A549 (cell line): ENCODE measurements around the gene FBXL13. TPM values are rescaled to one million over a fixed set of nuclear protein-coding genes. Genes with fewer than 3 reads are reported as not detected.

ENCODE experiments used
- ATAC-seq, 2 experiments: fragments of 200-7000 bp in 1 of 2; fragments of >200 bp in 1 of 2; cut with Nextera tagmentation in 1 of 2; cut with Tn5 transposase in 1 of 2; 3 replicates each; pipeline versions ENCODE4 v1.8.0 to v1.9.1; 2018 to 2020; ENCODE audit warnings: mild to moderate bottlenecking in 1 of 2, moderate library complexity in 1 of 2
- CTCF ChIA-PET: fragments of 300-600 bp; sonication (Branson Sonifier 250); formaldehyde crosslinking; extraction: SDS; loops from one replicate; lab custom pipeline; 2021; ENCODE audit warnings: antibody characterized with exemption, inconsistent platforms; lab: Yijun Ruan, JAX
- POLR2A ChIA-PET: fragments of 350-600 bp; formaldehyde crosslinking; extraction: SDS; loops from one replicate; lab custom pipeline; 2021; ENCODE audit warnings: antibody characterized with exemption, inconsistent platforms; lab: Yijun Ruan, JAX
- DNase-seq, 2 experiments: peaks; one replicate each; pipeline versions ENCODE4 v3.0.0 to v3.0.0-alpha.2; 2011 to 2016; ENCODE audit warnings: low read depth in 1 of 2, low spot score in 1 of 2
- FAIRE-seq: peaks from 2 replicates; lab custom pipeline; 2011; peaks lifted over from hg19 to GRCh38; lab: Jason Lieb, UNC
- H3K27ac ChIP-seq, 2 experiments: fragments of >200 bp; sonication (Bioruptor Twin); formaldehyde crosslinking; 3 replicates each; pipeline ENCODE4 v1.5.1; 2016 to 2017
- H3K4me1 ChIP-seq: fragments of >200 bp; sonication (Bioruptor Twin); formaldehyde crosslinking; 3 replicates; pipeline ENCODE4 v1.6.1; 2016
- H3K4me2 ChIP-seq: fragments of >200 bp; sonication (Bioruptor Twin); formaldehyde crosslinking; 3 replicates; pipeline ENCODE4 v1.6.1; 2016
- H3K4me3 ChIP-seq: fragments of >200 bp; sonication (Bioruptor Twin); formaldehyde crosslinking; 3 replicates; pipeline ENCODE4 v1.5.1; 2016
- H3K9me3 ChIP-seq: fragments of >200 bp; sonication (Bioruptor Twin); formaldehyde crosslinking; 3 replicates; pipeline ENCODE4 v1.6.1; 2016
- ATOH8 ChIP-seq: fragments of 250-450 bp; sonication (Bioruptor Pico); IDR thresholded peaks from 2 replicates; pipeline ENCODE4 v1.5.0; 2020; ENCODE audit warnings: low read depth, mild to moderate bottlenecking, moderate library complexity
- BCL3 ChIP-seq: fragments of >200 bp; sonication (Bioruptor Twin); formaldehyde crosslinking; IDR thresholded peaks from 3 replicates; pipeline ENCODE4 v1.6.1; 2016
- CBX8 ChIP-seq: fragments of 200-600 bp; sonication (generic); IDR thresholded peaks from 2 replicates; pipeline ENCODE4 v1.6.1; 2016
- EHF ChIP-seq: fragments of 250-450 bp; sonication (Bioruptor Pico); IDR thresholded peaks from 2 replicates; pipeline ENCODE4 v1.5.0; 2020; ENCODE audit warnings: mild to moderate bottlenecking
- HMGXB4 ChIP-seq: fragments of 250-450 bp; sonication (Bioruptor Pico); IDR thresholded peaks from 2 replicates; pipeline ENCODE4 v1.5.0; 2021; ENCODE audit warnings: mild to moderate bottlenecking, moderate library complexity, borderline replicate concordance
- HOXB13 ChIP-seq: fragments of 250-450 bp; sonication (Bioruptor Pico); IDR thresholded peaks from 2 replicates; pipeline ENCODE4 v1.5.0; 2020; ENCODE audit warnings: low read depth, mild to moderate bottlenecking, moderate library complexity
- HOXB5 ChIP-seq: fragments of 250-450 bp; sonication (Bioruptor Pico); IDR thresholded peaks from 2 replicates; pipeline ENCODE4 v1.5.0; 2020; ENCODE audit warnings: mild to moderate bottlenecking, moderate library complexity
- JUN ChIP-seq, 2 experiments: fragments of >200 bp; sonication (Bioruptor Twin); formaldehyde crosslinking; IDR thresholded peaks; 2 replicates in 1 of 2; 3 replicates in 1 of 2; pipeline ENCODE4 v1.6.1; 2016 to 2017
- JUNB ChIP-seq: fragments of >200 bp; sonication (Bioruptor Twin); formaldehyde crosslinking; IDR thresholded peaks from 2 replicates; pipeline ENCODE4 v1.6.1; 2016
- KDM5A ChIP-seq: fragments of 200-600 bp; sonication (generic); IDR thresholded peaks from 2 replicates; pipeline ENCODE4 v1.6.1; 2016; ENCODE audit warnings: antibody characterized with exemption, mild to moderate bottlenecking
- MAFK ChIP-seq: fragments of 450-650 bp; IDR thresholded peaks from 2 replicates; pipeline ENCODE4 v1.6.1; 2014; ENCODE audit not compliant: partially characterized antibody
- NR3C1 ChIP-seq: fragments of >200 bp; sonication (Bioruptor Twin); formaldehyde crosslinking; IDR thresholded peaks from 3 replicates; pipeline ENCODE4 v1.6.1; 2017
- POLR2AphosphoS2 ChIP-seq: conservative IDR thresholded peaks from 2 replicates; pipeline ENCODE4 v1.6.1; 2012; ENCODE audit warnings: low read length, improper control_type of control experiment, inconsistent platforms
- RAD21 ChIP-seq, 2 experiments: fragments of >200 bp in 1 of 2; sonication (Bioruptor Twin) in 1 of 2; formaldehyde crosslinking in 1 of 2; IDR thresholded peaks in 1 of 2; conservative IDR thresholded peaks in 1 of 2; 2 replicates in 1 of 2; 3 replicates in 1 of 2; pipeline ENCODE4 v1.6.1; 2012 to 2018; ENCODE audit warnings: inconsistent platforms in 1 of 2
- RARB ChIP-seq: fragments of 250-450 bp; sonication (Bioruptor Pico); IDR thresholded peaks from 2 replicates; pipeline ENCODE4 v1.8.0; 2021; ENCODE audit warnings: mild to moderate bottlenecking, moderate library complexity
- RNF2 ChIP-seq: fragments of 200-600 bp; sonication (generic); IDR thresholded peaks from 2 replicates; pipeline ENCODE4 v1.6.1; 2016; ENCODE audit warnings: low read depth, mild to moderate bottlenecking, antibody characterized with exemption, moderate library complexity, borderline replicate concordance
- SREBF2 ChIP-seq: fragments of 450-650 bp; IDR thresholded peaks from 2 replicates; pipeline ENCODE4 v1.6.1; 2014; ENCODE audit warnings: mild to moderate bottlenecking, moderate library complexity
- TFCP2L1 ChIP-seq: fragments of 250-450 bp; sonication (Bioruptor Pico); IDR thresholded peaks from 2 replicates; pipeline ENCODE4 v1.5.0; 2021; ENCODE audit warnings: mild to moderate bottlenecking
- TP53 ChIP-seq: fragments of 250-450 bp; sonication (Bioruptor Pico); IDR thresholded peaks from 2 replicates; pipeline ENCODE4 v1.5.0; 2021; ENCODE audit warnings: mild to moderate bottlenecking, moderate library complexity
- ZSCAN20 ChIP-seq: fragments of 250-450 bp; sonication (Bioruptor Pico); IDR thresholded peaks from 2 replicates; pipeline ENCODE4 v1.8.0; 2022; ENCODE audit warnings: mild to moderate bottlenecking, moderate library complexity
- WGBS: methylation state at CpG from one replicate; pipeline ENCODE4 v1.1.6; 2017; ENCODE audit errors: missing lambda C conversion rate; 5-methylcytosine and 5-hydroxymethylcytosine counted together
- polyA plus RNA-seq, 4 experiments: library from polyadenylated mRNA; depleted of rRNA in 3 of 4; stranded (reverse); fragments of >200 nt; fragmentation: RNase III in 1 of 4; extraction: RNeasy Plus Mini Kit Qiagen cat#74134 plus additional on column Dnase treatment in 1 of 4; gene quantifications; 2 replicates in 3 of 4; 3 replicates in 1 of 4; pipeline ENCODE4 v1.2.3, GENCODE V29; 2011 to 2017

FBXL13 gene
- polyA plus RNA-seq, 2 of the 4 experiments (the other 2 are of a cell fraction), result 0.45 to 0.70 TPM

- no peak for DNase-seq
- H3K4me3 ChIP-seq, result no peak overlapping the region
- no peak for ATAC-seq
- no peak for FAIRE-seq
- ChIA-PET CTCF (no interaction called here), POLR2A (no interaction called here)
- 99% methylated on average over 5 of the region's 8 CpGs for WGBS
- TF ChIP-seq RAD21 (conservative IDR thresholded peaks at IDR 0.05 in 1 of 2, IDR thresholded peaks at IDR 0.05 in 1 of 2), result no peak
- no peak for TF ChIP-seq JUN (IDR thresholded peaks at IDR 0.05)
- TF ChIP-seq RNF2, result no peak
- TF ChIP-seq CBX8, result no peak
- no peak for TF ChIP-seq JUNB
- TF ChIP-seq RARB, result no peak
- no peak for TF ChIP-seq ZSCAN20 (CRISPR knock-in tag)
- no peak for TF ChIP-seq TFCP2L1
- TF ChIP-seq HMGXB4 (CRISPR knock-in tag), result no peak
- no peak overlapping the region for H3K27ac ChIP-seq
- peaks cover 11% of the 10 kb centered on the region for H3K9me3 ChIP-seq
- H3K4me2 ChIP-seq, result no peak overlapping the region
- 0 out of 3 replicates have a peak, but pooled peaks cover 3% of the 10 kb centered on the region for H3K4me1 ChIP-seq
Observed at GRCh38 chr7:102975854-102976253, 98.7 kb downstream of the FBXL13 start.

- POLR2A ChIA-PET, result no interaction called here
Observed at GRCh38 chr7:102974366-102975236, 100.0 kb downstream of the FBXL13 start.

GRCh38 chr7:102973096-102973802 is 101.3 kb downstream of the FBXL13 start:
- Histone ChIP-seq H3K4me1 (no peaks in the 10 kb centered on the region), H3K4me2 (no peak overlapping the region), H3K4me3 (no peak overlapping the region), H3K9me3 (no peaks in the 10 kb centered on the region), H3K27ac (peak overlapping the region in 1 of 2 experiments; percentile 52; a peak in 3 of 6 replicates)
- DNase-seq (peak in 1 of 2 experiments; percentile 36), ATAC-seq (no peak), FAIRE-seq (no peak)
- TF ChIP-seq MAFK (peak; percentile 38), NR3C1 (no peak)
- ChIA-PET CTCF (no interaction called here), POLR2A (no interaction called here)
- 90% methylated on average over 23 of the region's 23 CpGs for WGBS

More at GRCh38 chr7:102974366-102975236, 100.0 kb downstream of the FBXL13 start:
- CTCF ChIA-PET, result no interaction called here
- H3K4me3 ChIP-seq, result no peak overlapping the region
- FAIRE-seq, result no peak
- peak in 1 of 2 experiments; percentile 56; a peak in 3 of 6 replicates for ATAC-seq
- 93% methylated on average over 15 of the region's 15 CpGs for WGBS
- TF ChIP-seq RAD21 (conservative IDR thresholded peaks at IDR 0.05 in 1 of 2, IDR thresholded peaks at IDR 0.05 in 1 of 2), result peak in 1 of 2 experiments; percentile 50; a peak in 3 of 5 replicates
- no peak for TF ChIP-seq TP53 (CRISPR knock-in tag)
- no peak overlapping the region for H3K27ac ChIP-seq
- peaks cover 9% of the 10 kb centered on the region for H3K9me3 ChIP-seq
- no peak overlapping the region for H3K4me2 ChIP-seq
- DNase-seq, result no peak
- H3K4me1 ChIP-seq, result 0 out of 3 replicates have a peak, but pooled peaks cover 3% of the 10 kb centered on the region

GRCh38 chr7:102967798-102968197 is 106.8 kb downstream of the FBXL13 start:
- no peak for DNase-seq
- CTCF ChIA-PET, result no interaction called here
- TF ChIP-seq EHF (CRISPR knock-in tag) (no peak), HOXB13 (CRISPR knock-in tag) (no peak), POLR2AphosphoS2 (no peak), ZSCAN20 (CRISPR knock-in tag) (no peak), KDM5A (no peak), BCL3 (no peak), HOXB5 (no peak), SREBF2 (no peak), ATOH8 (CRISPR knock-in tag) (no peak)
- H3K27ac ChIP-seq, result no peak overlapping the region
- no peak for ATAC-seq
- no peaks in the 10 kb centered on the region for H3K4me1 ChIP-seq
- FAIRE-seq, result no peak
- no peaks in the 10 kb centered on the region for H3K9me3 ChIP-seq
- POLR2A ChIA-PET, result no interaction called here
- no peak overlapping the region for H3K4me3 ChIP-seq
- H3K4me2 ChIP-seq, result no peak overlapping the region
